ENCODE measurements around the gene TCEAL1. TPM values are rescaled to one million over a fixed set of nuclear protein-coding genes. Genes with fewer than 3 reads are reported as not detected.

The TCEAL1 gene
- total and polyA plus RNA-seq, 8 donors, result 2.9 to 183 (median 43.5) TPM

GRCh38 chrX:103616676-103617186, 12.0 kb upstream of the TCEAL1 start:
- Histone ChIP-seq H3K36me3 (no peaks in the 10 kb centered on the region), H3K27ac (no peak overlapping the region), H3K4me3 (no peak overlapping the region), H3K4me1 (no peaks in the 10 kb centered on the region), H3K27me3 (no peaks in the 10 kb centered on the region), H3K9me3 (no peaks in the 10 kb centered on the region)
- 23 to 62% (median 43%) methylated on average over 1 of the region's 1 CpG for WGBS, 5 donors
- DNase-seq, result no peak
- no peak for TF ChIP-seq CTCF (IDR thresholded peaks at IDR 0.05)
- no peak for TF ChIP-seq EP300 (IDR thresholded peaks at IDR 0.05)
- no peak for TF ChIP-seq POLR2A (IDR thresholded peaks at IDR 0.05)
- TF ChIP-seq POLR2AphosphoS5 (IDR thresholded peaks at IDR 0.05), result no peak
- intact Hi-C loops (cut with DNase I; ENCODE audit: low total_unique reads), result no loop called here

- Histone ChIP-seq H3K4me3 (no peak overlapping the region), H3K27me3 (no peaks in the 10 kb centered on the region), H3K27ac (peak overlapping the region in 4 of 5 donors; percentile 35 to 93 (median 42)), H3K9me3 (no peaks in the 10 kb centered on the region), H3K36me3 (no peaks in the 10 kb centered on the region), H3K4me1 (peaks cover 0 to 26% (median 7%) of the 10 kb centered on the region in 4 donors)
- DNase-seq, result no peak
- 62 to 80% (median 76%) methylated on average over 3 to 4 of the region's 4 CpGs for WGBS, 5 donors
- no peak for TF ChIP-seq CTCF (IDR thresholded peaks at IDR 0.05)
- TF ChIP-seq POLR2AphosphoS5 (IDR thresholded peaks at IDR 0.05), result no peak
- no peak for TF ChIP-seq EP300 (IDR thresholded peaks at IDR 0.05)
- TF ChIP-seq POLR2A (IDR thresholded peaks at IDR 0.05), result no peak
- intact Hi-C loops (cut with DNase I; ENCODE audit: low total_unique reads), result no loop called here
Measured at GRCh38 chrX:103624111-103624510, 4.7 kb upstream of the TCEAL1 start.

GRCh38 chrX:103626855-103627254, 1.9 kb upstream of the TCEAL1 start:
- Histone ChIP-seq H3K4me1 (peaks cover 0 to 31% (median 9%) of the 10 kb centered on the region in 4 donors), H3K9me3 (no peaks in the 10 kb centered on the region), H3K27ac (peak overlapping the region in 1 of 5 donors; percentile 93), H3K4me3 (no peak overlapping the region), H3K36me3 (no peaks in the 10 kb centered on the region), H3K27me3 (peaks cover 0 to 5% (median 0%) of the 10 kb centered on the region in 3 donors)
- intact Hi-C loops (cut with DNase I; ENCODE audit: low total_unique reads), result no loop called here
- no peak for DNase-seq
- TF ChIP-seq POLR2AphosphoS5 (IDR thresholded peaks at IDR 0.05), result no peak
- TF ChIP-seq EP300 (IDR thresholded peaks at IDR 0.05), result no peak
- TF ChIP-seq CTCF (IDR thresholded peaks at IDR 0.05), result no peak
- TF ChIP-seq POLR2A (IDR thresholded peaks at IDR 0.05), result no peak

- DNase-seq, result peak; percentile 40 to 91
- peaks cover 0 to 31% (median 9%) of the 10 kb centered on the region in 4 donors for H3K4me1 ChIP-seq
- H3K9me3 ChIP-seq, result no peaks in the 10 kb centered on the region
- peaks cover 0 to 5% (median 0%) of the 10 kb centered on the region in 3 donors for H3K27me3 ChIP-seq
- no peaks in the 10 kb centered on the region for H3K36me3 ChIP-seq
- TF ChIP-seq POLR2A (IDR thresholded peaks at IDR 0.05) (no peak), POLR2AphosphoS5 (IDR thresholded peaks at IDR 0.05) (peak in 2 of 3 donors; percentile 32 to 49), EP300 (IDR thresholded peaks at IDR 0.05) (no peak), CTCF (IDR thresholded peaks at IDR 0.05) (peak in 1 of 7 experiments; percentile 20)
- intact Hi-C loops (cut with DNase I; ENCODE audit: low total_unique reads), result no loop called here
- H3K4me3 ChIP-seq, result peak overlapping the region; percentile 59 to 71 (median 66)
- peak overlapping the region; percentile 76 to 93 (median 90) for H3K27ac ChIP-seq
- 0 to 28% (median 5%) methylated on average over 7 to 49 of the region's 49 CpGs for WGBS, 5 donors
Measured at GRCh38 chrX:103629318-103630170, 769 bp downstream of the TCEAL1 start.
